Mesothelial cell of epicardium (in vitro differentiated cells): ENCODE data around the gene DNAH17. TPM values are rescaled to one million over a fixed set of nuclear protein-coding genes. Genes with fewer than 3 reads are reported as not detected.

Experiments used
- DNase-seq, 2 experiments: peaks; one replicate each; pipeline ENCODE4 v3.0.0; 2021; ENCODE audit warnings: low spot score in 2 of 2; ENCODE audit not compliant: unreplicated experiment in 2 of 2
- H3K27ac Mint-ChIP-seq: 2 replicates; pipeline ENCODE4 v1.8.0; 2021; ENCODE audit warnings: mixed read lengths
- H3K27me3 Mint-ChIP-seq: 2 replicates; pipeline ENCODE4 v1.8.0; 2021; ENCODE audit warnings: low read depth, mixed read lengths
- H3K36me3 Mint-ChIP-seq: 2 replicates; pipeline ENCODE4 v1.8.0; 2021; ENCODE audit warnings: mixed read lengths
- H3K4me1 Mint-ChIP-seq: 2 replicates; pipeline ENCODE4 v1.8.0; 2021; ENCODE audit warnings: mixed read lengths
- H3K4me3 Mint-ChIP-seq: 2 replicates; pipeline ENCODE4 v1.8.0; 2021; ENCODE audit warnings: mild to moderate bottlenecking, moderate library complexity, mixed read lengths
- H3K9me3 Mint-ChIP-seq: 2 replicates; pipeline ENCODE4 v1.8.0; 2021; ENCODE audit warnings: mixed read lengths
- CTCF ChIP-seq: fragments of 200-600 bp; sonication (generic); IDR thresholded peaks from one replicate; pipeline ENCODE4 v1.5.0; 2021; ENCODE audit warnings: antibody characterized with exemption; ENCODE audit not compliant: unreplicated experiment
- total RNA-seq: library from RNA; stranded (reverse); gene quantifications from 3 replicates; pipeline ENCODE4 v1.2.1, GENCODE V29; 2021

Gene DNAH17
- total RNA-seq, 1 donor from 2014 or later, result 0.87 TPM

GRCh38 chr17:78400581-78401240 lies 176.5 kb downstream of the DNAH17 start:
- no peak overlapping the region for H3K4me3 Mint-ChIP-seq
- peak overlapping the region; percentile 62 for H3K27ac Mint-ChIP-seq
- no peaks in the 10 kb centered on the region for H3K27me3 Mint-ChIP-seq
- no peaks in the 10 kb centered on the region for H3K9me3 Mint-ChIP-seq
- H3K4me1 Mint-ChIP-seq, result peaks cover 11% of the 10 kb centered on the region
- H3K36me3 Mint-ChIP-seq, result peaks cover 41% of the 10 kb centered on the region
- no peak for DNase-seq
- no peak for TF ChIP-seq CTCF

GRCh38 chr17:78399693-78400144 lies 177.5 kb downstream of the DNAH17 start:
- TF ChIP-seq CTCF, result no peak
- Mint-ChIP-seq H3K27ac (no peak overlapping the region), H3K27me3 (no peaks in the 10 kb centered on the region), H3K4me1 (peaks cover 11% of the 10 kb centered on the region), H3K4me3 (no peak overlapping the region), H3K36me3 (peaks cover 40% of the 10 kb centered on the region), H3K9me3 (no peaks in the 10 kb centered on the region)
- DNase-seq, result no peak

- no peak for DNase-seq
- Mint-ChIP-seq H3K9me3 (no peaks in the 10 kb centered on the region), H3K27ac (no peak overlapping the region), H3K4me1 (peaks cover 14% of the 10 kb centered on the region), H3K27me3 (no peaks in the 10 kb centered on the region), H3K36me3 (peaks cover 37% of the 10 kb centered on the region), H3K4me3 (no peak overlapping the region)
- TF ChIP-seq CTCF, result no peak
Measured at GRCh38 chr17:78399028-78399692, 178.0 kb downstream of the DNAH17 start.

GRCh38 chr17:78398390-78398789 lies 178.8 kb downstream of the DNAH17 start:
- Mint-ChIP-seq H3K4me1 (peaks cover 19% of the 10 kb centered on the region), H3K36me3 (peaks cover 30% of the 10 kb centered on the region)

GRCh38 chr17:78397681-78398101 lies 179.5 kb downstream of the DNAH17 start:
- H3K27me3 Mint-ChIP-seq, result no peaks in the 10 kb centered on the region
- peaks cover 21% of the 10 kb centered on the region for H3K4me1 Mint-ChIP-seq
- H3K36me3 Mint-ChIP-seq, result peaks cover 27% of the 10 kb centered on the region
- peak overlapping the region; percentile 59 for H3K27ac Mint-ChIP-seq
- H3K9me3 Mint-ChIP-seq, result no peaks in the 10 kb centered on the region
- H3K4me3 Mint-ChIP-seq, result no peak overlapping the region
- TF ChIP-seq CTCF, result no peak
- no peak for DNase-seq

More at GRCh38 chr17:78398390-78398789, 178.8 kb downstream of the DNAH17 start:
- H3K27ac Mint-ChIP-seq, result no peak overlapping the region
- no peak for DNase-seq
- no peaks in the 10 kb centered on the region for H3K9me3 Mint-ChIP-seq
- H3K4me3 Mint-ChIP-seq, result no peak overlapping the region
- no peak for TF ChIP-seq CTCF
- H3K27me3 Mint-ChIP-seq, result no peaks in the 10 kb centered on the region
